ENCODE measurements around the gene SLC66A1. TPM values are rescaled to one million over a fixed set of nuclear protein-coding genes. Genes with fewer than 3 reads are reported as not detected.
"Not testable (repeated sequence)": the region's sequence is repeated elsewhere in the genome, so short reads cannot be mapped to it uniquely, and the experiment has no call there.

The SLC66A1 gene
- polyA plus RNA-seq, 2 of the 4 experiments (the other 2 are of a cell fraction) = 5.6 to 12.6 TPM

DNA sequence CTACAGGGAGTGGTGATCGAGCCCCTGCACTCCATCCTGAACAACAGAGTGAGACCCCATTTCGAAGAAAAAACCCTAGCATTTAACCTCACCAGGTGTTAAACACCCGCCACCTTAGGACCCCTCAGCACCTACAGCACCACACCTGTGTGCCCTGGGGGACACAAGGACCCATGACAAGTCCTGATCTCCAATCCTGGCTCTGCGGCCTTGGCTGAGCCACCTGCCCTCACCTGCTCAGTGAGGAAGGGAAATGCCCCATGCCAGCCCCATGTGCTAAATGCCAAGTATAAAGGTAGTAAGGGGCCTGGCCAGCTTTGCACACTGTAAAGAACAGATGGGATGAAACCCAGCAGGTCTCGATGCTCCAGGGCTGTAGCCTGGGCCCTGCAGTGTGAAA lies 49.4 kb upstream of the SLC66A1 start:
- Histone ChIP-seq H3K4me1 (no peaks in the 10 kb centered on the region), H3K9me3 (no peaks in the 10 kb centered on the region), H3K4me2 (no peak overlapping the region), H3K27ac (no peak overlapping the region), H3K4me3 (no peak overlapping the region)
- DNase-seq (ENCODE audit: low read depth in 1 of 2, low spot score in 1 of 2) (no peak), ATAC-seq (peak in 1 of 2 experiments; percentile 16; a peak in 3 of 6 replicates), FAIRE-seq (no peak)
- TF ChIP-seq RARB (CRISPR knock-in tag; IDR thresholded peaks at IDR 0.05) (no peak), NFE2L2 (conservative IDR thresholded peaks at IDR 0.05; ENCODE audit: low read length) (no peak), CHD2 (IDR thresholded peaks at IDR 0.05; ENCODE audit: low read length, partially characterized antibody) (no peak), MYC (IDR thresholded peaks at IDR 0.05; ENCODE audit: borderline replicate concordance, low read length) (no peak), RAD21 (conservative IDR thresholded peaks at IDR 0.05 in 1 of 2, IDR thresholded peaks at IDR 0.05 in 1 of 2) (no peak), KDM1A (IDR thresholded peaks at IDR 0.05; ENCODE audit: low read depth) (no peak), KDM5A (IDR thresholded peaks at IDR 0.05) (no peak), ESRRA (IDR thresholded peaks at IDR 0.05; ENCODE audit: borderline replicate concordance, low read length) (no peak), ZFP36 (IDR thresholded peaks at IDR 0.05; ENCODE audit: borderline replicate concordance, partially characterized antibody) (no peak), TFCP2L1 (CRISPR knock-in tag; IDR thresholded peaks at IDR 0.05) (no peak)
- TF ChIP-seq, protein P1, sequence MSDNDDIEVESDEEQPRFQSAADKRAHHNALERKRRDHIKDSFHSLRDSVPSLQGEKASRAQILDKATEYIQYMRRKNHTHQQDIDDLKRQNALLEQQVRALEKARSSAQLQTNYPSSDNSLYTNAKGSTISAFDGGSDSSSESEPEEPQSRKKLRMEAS (IDR thresholded peaks at IDR 0.05) = no peak
- 86% methylated on average over 5 of the region's 5 CpGs for WGBS (ENCODE audit: missing lambda C conversion rate)
- CTCF ChIA-PET = interaction anchor here (1.9 kb wide), 1 partner anchor 22 kb away, joined by 10 read pairs; no protein-coding TSS in a partner anchor
- POLR2A ChIA-PET = no interaction called here

DNA sequence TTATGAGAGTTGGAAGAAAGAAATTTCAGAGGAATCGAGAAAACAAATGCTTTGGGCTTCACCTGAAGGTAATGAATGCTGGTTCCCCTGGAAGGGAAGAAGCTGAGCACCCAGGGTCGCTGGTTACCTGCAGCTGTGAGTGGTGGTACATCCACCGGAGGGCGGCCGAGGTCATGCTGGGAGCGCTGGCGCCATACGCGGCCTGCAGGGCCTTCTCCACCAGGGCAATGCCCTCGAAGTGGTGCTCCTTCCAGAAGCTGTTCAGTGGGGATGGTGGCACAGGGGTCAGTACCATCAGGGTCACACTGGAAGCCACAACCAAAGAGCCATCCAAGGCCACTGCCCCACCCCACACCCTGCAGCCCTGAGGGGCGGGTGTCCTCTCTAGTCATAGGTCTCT lies 43.7 kb upstream of the SLC66A1 start:
- Histone ChIP-seq H3K4me3 (no peak overlapping the region), H3K4me1 (no peaks in the 10 kb centered on the region), H3K4me2 (no peak overlapping the region), H3K27ac (no peak overlapping the region), H3K9me3 (no peaks in the 10 kb centered on the region)
- ATAC-seq (no peak), FAIRE-seq (no peak), DNase-seq (ENCODE audit: low read depth in 1 of 2, low spot score in 1 of 2) (no peak)
- POLR2A ChIA-PET = no interaction called here
- 76% methylated on average over 10 of the region's 11 CpGs for WGBS (ENCODE audit: missing lambda C conversion rate)
- CTCF ChIA-PET = interaction anchor here (1.1 to 1.5 kb wide), 2 partner anchors 15 to 393 kb away, joined by 3 to 5 read pairs; no protein-coding TSS in a partner anchor
- no peak for TF ChIP-seq BHLHE40 (IDR thresholded peaks at IDR 0.05; ENCODE audit: low read depth, low read length)
- TF ChIP-seq CHD2 (IDR thresholded peaks at IDR 0.05; ENCODE audit: low read length, partially characterized antibody) = no peak
- TF ChIP-seq, protein P2, sequence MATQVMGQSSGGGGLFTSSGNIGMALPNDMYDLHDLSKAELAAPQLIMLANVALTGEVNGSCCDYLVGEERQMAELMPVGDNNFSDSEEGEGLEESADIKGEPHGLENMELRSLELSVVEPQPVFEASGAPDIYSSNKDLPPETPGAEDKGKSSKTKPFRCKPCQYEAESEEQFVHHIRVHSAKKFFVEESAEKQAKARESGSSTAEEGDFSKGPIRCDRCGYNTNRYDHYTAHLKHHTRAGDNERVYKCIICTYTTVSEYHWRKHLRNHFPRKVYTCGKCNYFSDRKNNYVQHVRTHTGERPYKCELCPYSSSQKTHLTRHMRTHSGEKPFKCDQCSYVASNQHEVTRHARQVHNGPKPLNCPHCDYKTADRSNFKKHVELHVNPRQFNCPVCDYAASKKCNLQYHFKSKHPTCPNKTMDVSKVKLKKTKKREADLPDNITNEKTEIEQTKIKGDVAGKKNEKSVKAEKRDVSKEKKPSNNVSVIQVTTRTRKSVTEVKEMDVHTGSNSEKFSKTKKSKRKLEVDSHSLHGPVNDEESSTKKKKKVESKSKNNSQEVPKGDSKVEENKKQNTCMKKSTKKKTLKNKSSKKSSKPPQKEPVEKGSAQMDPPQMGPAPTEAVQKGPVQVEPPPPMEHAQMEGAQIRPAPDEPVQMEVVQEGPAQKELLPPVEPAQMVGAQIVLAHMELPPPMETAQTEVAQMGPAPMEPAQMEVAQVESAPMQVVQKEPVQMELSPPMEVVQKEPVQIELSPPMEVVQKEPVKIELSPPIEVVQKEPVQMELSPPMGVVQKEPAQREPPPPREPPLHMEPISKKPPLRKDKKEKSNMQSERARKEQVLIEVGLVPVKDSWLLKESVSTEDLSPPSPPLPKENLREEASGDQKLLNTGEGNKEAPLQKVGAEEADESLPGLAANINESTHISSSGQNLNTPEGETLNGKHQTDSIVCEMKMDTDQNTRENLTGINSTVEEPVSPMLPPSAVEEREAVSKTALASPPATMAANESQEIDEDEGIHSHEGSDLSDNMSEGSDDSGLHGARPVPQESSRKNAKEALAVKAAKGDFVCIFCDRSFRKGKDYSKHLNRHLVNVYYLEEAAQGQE (IDR thresholded peaks at IDR 0.05) = no peak
- TF ChIP-seq ZSCAN20 (CRISPR knock-in tag; IDR thresholded peaks at IDR 0.05) = no peak
- no peak for TF ChIP-seq GATA3 (IDR thresholded peaks at IDR 0.05; ENCODE audit: borderline replicate concordance)
- TF ChIP-seq, protein P3, sequence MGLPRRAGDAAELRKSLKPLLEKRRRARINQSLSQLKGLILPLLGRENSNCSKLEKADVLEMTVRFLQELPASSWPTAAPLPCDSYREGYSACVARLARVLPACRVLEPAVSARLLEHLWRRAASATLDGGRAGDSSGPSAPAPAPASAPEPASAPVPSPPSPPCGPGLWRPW (IDR thresholded peaks at IDR 0.05) = no peak
- TF ChIP-seq ESRRA (IDR thresholded peaks at IDR 0.05; ENCODE audit: borderline replicate concordance, low read length) = no peak
- TF ChIP-seq FOXS1 (CRISPR knock-in tag; IDR thresholded peaks at IDR 0.05) = no peak
- TF ChIP-seq POLR2A (IDR thresholded peaks at IDR 0.05; ENCODE audit: low read length) = no peak
- no peak for TF ChIP-seq JUN (IDR thresholded peaks at IDR 0.05)

DNA sequence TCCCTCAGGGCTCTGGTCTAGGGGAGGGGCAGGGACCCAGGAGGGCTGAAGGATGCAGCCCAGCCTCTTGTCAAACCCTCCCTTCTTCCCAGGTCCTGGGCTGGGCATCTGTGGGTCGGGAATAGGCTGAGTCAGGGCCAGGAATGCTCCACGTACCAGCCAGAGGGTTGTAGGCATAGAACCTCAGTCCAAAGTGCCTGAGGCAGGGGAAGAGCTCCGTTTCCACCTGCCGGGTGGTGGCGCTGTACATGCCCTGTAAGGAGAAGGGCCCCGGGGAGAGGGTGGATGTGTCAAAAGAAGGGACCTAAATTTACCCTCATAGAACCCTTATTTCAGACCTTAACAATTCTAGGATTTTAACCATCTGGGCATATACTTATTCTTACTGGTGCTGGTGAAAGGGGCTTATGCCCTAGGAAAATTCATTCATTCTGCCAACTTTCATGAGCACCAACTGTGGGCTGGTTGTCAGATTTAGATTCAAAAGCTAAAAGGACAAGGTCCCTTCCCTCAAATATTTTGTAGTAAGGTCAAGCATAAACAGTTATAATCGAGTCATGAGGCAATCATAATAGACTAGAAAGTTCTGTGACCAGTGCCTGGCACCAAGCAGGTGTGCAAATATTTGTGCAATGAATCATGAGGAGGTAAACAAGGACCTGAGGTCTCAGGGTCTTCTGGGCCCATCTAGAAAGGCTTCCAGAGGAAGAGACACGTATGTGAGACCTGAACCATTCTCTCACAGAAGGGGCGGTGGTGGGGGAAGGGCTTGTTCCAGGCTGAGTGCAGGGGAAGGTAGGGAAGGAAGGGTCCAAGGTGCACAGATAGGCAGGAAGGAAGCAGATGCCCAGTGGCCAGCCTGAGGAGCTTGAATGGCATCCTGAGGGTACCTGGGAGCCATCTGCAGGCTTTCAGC lies 42.4 kb upstream of the SLC66A1 start:
- H3K4me2 ChIP-seq, FAIRE-seq, POLR2A ChIA-PET, H3K27ac ChIP-seq, H3K4me3 ChIP-seq, H3K4me1 ChIP-seq, H3K9me3 ChIP-seq: not testable (repeated sequence)
- ATAC-seq (peak in 1 of 2 experiments; percentile 64; a peak in 3 of 6 replicates), DNase-seq (ENCODE audit: low read depth in 1 of 2, low spot score in 1 of 2) (peak in 1 of 2 experiments; percentile 17)
- CTCF ChIA-PET = interaction anchor here (0.6 to 1.5 kb wide), 3 partner anchors 14 to 392 kb away, joined by 3 to 5 read pairs (median 5); no protein-coding TSS in a partner anchor
- whole genome bisulfite sequencing (ENCODE audit: missing lambda C conversion rate) = 55% methylated on average over 7 of the region's 9 CpGs

DNA sequence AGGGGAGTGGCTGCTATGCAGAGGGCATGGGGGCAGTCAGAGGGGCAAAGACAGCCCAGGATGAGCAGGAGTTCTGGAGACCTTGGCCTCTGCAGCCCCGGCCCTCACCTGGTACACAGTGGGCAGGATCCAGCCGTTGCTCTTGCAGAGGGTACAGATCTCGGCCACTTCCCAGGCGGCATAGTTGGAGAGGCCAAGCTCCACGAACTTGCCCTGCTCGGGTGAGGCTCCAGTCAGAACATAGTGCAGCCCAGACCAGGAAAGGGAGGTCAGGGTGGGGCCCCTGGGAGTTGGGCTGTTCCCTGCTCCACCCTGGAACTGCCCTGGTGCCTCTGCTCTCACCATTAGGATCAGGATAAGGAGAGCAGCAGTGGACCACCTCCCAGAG lies 41.8 kb upstream of the SLC66A1 start:
- H3K4me3 ChIP-seq; H3K4me1 ChIP-seq; POLR2A ChIA-PET; FAIRE-seq; H3K9me3 ChIP-seq; H3K4me2 ChIP-seq; DNase-seq (ENCODE audit: low read depth in 1 of 2, low spot score in 1 of 2); H3K27ac ChIP-seq: not testable (repeated sequence)
- CTCF ChIA-PET = interaction anchor here (0.6 kb wide), 1 partner anchor 25 kb away, joined by 5 read pairs; no protein-coding TSS in a partner anchor
- WGBS (ENCODE audit: missing lambda C conversion rate) = 70% methylated on average over 5 of the region's 6 CpGs
- peak in 1 of 2 experiments; percentile 39; a peak in 1 of 6 replicates for ATAC-seq

Measured in A549 (cell line).